ENCODE data around the gene SLC39A5.

Gene SLC39A5, protein sequence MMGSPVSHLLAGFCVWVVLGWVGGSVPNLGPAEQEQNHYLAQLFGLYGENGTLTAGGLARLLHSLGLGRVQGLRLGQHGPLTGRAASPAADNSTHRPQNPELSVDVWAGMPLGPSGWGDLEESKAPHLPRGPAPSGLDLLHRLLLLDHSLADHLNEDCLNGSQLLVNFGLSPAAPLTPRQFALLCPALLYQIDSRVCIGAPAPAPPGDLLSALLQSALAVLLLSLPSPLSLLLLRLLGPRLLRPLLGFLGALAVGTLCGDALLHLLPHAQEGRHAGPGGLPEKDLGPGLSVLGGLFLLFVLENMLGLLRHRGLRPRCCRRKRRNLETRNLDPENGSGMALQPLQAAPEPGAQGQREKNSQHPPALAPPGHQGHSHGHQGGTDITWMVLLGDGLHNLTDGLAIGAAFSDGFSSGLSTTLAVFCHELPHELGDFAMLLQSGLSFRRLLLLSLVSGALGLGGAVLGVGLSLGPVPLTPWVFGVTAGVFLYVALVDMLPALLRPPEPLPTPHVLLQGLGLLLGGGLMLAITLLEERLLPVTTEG

DNA sequence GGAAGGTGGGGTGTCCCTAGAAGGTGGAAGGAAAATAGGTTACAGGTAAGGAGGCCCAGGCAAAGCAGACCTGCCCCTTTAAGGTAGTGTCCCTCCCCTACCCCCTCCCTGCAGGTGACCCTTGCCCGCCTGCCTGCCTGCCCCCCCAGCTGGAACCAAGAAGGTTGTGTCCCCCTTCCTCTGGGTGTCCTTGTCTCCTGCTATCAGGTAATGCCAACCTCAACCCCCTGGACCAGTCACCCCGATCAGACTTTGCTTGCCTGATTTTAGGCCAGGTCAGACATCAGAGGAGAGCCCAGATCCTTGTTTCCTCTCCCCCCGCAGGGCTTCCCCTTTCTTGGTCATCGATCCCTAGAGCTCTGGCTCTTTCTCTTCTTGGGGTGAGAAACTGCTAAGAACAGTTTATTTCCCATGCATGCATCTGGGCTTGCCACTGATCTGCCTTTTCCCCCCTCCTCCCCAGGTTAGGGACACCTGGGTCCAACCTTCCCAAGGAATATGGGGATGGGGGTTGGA is at the start of gene SLC39A5:
SLC39A5 (plus strand) TSS at position 136 of the 516 bp plus-strand sequence. CDS start 1,224 bp downstream, outside the sequence.
- TF ChIP-seq EZH2 (IDR thresholded peaks at IDR 0.05): no peak
- TF ChIP-seq FOXP2 (optimal IDR thresholded peaks at IDR 0.05; ENCODE audit: control extremely low read depth, extremely low read length, insufficient read depth): no peak
- TF ChIP-seq POLR2AphosphoS5 (IDR thresholded peaks at IDR 0.05; ENCODE audit: borderline replicate concordance, low read depth, low read length): no peak; the same call in 1 of the 2 replicates
- no peak for DNase-seq (ENCODE audit: low read depth, low spot score)
- Histone ChIP-seq H3K9ac (ENCODE audit: insufficient read length) (no peak within 1 kb of the TSS), H3K4me3 (no peak within 1 kb of the TSS), H3K36me3 (ENCODE audit: insufficient read depth, low read length) (no peaks in the 10 kb centered on the region), H3K9me3 (ENCODE audit: low read depth, low read length) (no peaks in the 10 kb centered on the region), H3K27ac (no peak within 1 kb of the TSS)

DNA sequence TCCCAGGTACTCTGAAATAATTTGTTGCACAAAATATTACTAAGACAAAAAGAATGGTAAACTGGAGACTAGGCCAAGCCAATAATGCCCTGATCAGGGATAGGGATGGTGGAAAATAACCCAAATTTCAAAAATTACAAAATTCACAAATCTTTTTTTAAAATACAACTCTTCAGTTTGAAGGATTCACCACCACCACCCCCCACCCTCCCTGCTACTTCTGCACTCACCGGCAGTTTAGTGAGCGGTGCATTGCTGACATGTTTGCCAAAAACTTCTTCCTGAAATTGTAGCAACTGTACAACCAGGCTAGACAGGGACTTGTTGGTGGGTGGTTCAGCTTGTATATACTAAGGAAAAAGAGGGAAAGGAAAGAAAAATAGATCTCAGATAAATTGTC is 42.9 kb upstream of the SLC39A5 start:
- H3K27ac ChIP-seq: no peak overlapping the region
- H3K9me3 ChIP-seq (ENCODE audit: low read depth, low read length): no peaks in the 10 kb centered on the region
- TF ChIP-seq EZH2 (IDR thresholded peaks at IDR 0.05): no peak
- TF ChIP-seq FOXP2 (optimal IDR thresholded peaks at IDR 0.05; ENCODE audit: control extremely low read depth, extremely low read length, insufficient read depth): no peak
- TF ChIP-seq POLR2AphosphoS5 (IDR thresholded peaks at IDR 0.05; ENCODE audit: borderline replicate concordance, low read depth, low read length): no peak
- H3K9ac ChIP-seq (ENCODE audit: insufficient read length): peak overlapping the region; percentile 13
- peaks cover 47% of the 10 kb centered on the region for H3K36me3 ChIP-seq (ENCODE audit: insufficient read depth, low read length)
- DNase-seq (ENCODE audit: low read depth, low spot score): no peak
- H3K4me3 ChIP-seq: no peak overlapping the region

DNA sequence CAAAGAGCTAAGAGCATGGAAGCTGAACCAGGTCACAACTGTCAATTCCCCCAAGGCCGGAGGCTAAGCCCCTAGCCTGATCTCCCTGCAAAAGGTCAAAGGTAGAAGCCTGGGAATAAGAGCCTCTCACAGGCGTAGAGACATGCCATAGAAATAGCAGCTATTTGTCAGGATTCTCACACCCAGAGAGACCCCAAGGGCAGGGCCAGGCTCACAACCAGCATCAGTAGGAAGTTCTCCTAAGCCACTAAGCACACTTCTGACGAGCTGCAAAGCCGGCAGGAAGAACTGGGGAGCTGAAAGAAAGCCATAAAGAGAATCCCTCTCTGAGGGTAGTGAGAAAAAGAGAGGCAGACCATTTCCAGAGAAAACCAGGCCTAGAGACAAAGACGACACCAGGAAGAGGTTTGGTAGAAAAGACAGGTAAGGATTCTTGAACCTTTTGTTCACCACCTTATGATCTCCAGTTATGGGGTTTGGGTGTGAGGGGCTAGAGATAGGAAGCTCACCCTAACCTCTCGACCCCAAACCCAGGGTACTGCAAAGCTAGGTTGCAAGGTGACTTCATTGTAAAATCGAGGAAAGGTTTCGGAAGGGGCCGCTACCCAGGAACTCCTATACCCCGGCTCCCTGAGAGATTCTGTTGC is 41.6 kb upstream of the SLC39A5 start:
- Histone ChIP-seq H3K4me3 (peak overlapping the region; percentile 91), H3K36me3 (ENCODE audit: insufficient read depth, low read length) (peaks cover 37% of the 10 kb centered on the region), H3K9me3 (ENCODE audit: low read depth, low read length) (no peaks in the 10 kb centered on the region), H3K27ac (no peak overlapping the region), H3K9ac (ENCODE audit: insufficient read length) (peak overlapping the region; percentile 89)
- TF ChIP-seq FOXP2 (optimal IDR thresholded peaks at IDR 0.05; ENCODE audit: control extremely low read depth, extremely low read length, insufficient read depth) (no peak), POLR2AphosphoS5 (IDR thresholded peaks at IDR 0.05; ENCODE audit: borderline replicate concordance, low read depth, low read length) (no peak), EZH2 (IDR thresholded peaks at IDR 0.05) (no peak)
- DNase-seq (ENCODE audit: low read depth, low spot score): no peak

DNA sequence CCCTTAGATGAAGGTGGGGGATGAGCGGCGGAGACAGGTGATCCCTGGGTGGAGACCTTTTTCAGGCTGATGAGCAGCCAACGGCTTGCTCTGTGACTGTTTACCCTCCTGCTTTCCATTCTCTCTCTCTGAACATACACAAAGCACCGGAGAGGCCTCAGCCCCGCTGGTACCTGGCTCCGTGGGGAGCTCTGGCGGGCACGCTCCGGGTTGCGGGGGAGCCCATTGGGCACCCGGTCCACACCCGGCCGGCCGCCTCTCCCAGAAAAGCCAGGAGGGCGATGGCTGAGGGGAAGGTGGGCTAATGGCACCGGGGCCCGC is 41.1 kb upstream of the SLC39A5 start:
- Histone ChIP-seq H3K9me3 (ENCODE audit: low read depth, low read length) (no peaks in the 10 kb centered on the region), H3K27ac (no peak overlapping the region), H3K4me3 (peak overlapping the region; percentile 91), H3K36me3 (ENCODE audit: insufficient read depth, low read length) (peaks cover 32% of the 10 kb centered on the region), H3K9ac (ENCODE audit: insufficient read length) (peak overlapping the region; percentile 89)
- no peak for DNase-seq (ENCODE audit: low read depth, low spot score)
- TF ChIP-seq POLR2AphosphoS5 (IDR thresholded peaks at IDR 0.05; ENCODE audit: borderline replicate concordance, low read depth, low read length) (no peak), EZH2 (IDR thresholded peaks at IDR 0.05) (no peak), FOXP2 (optimal IDR thresholded peaks at IDR 0.05; ENCODE audit: control extremely low read depth, extremely low read length, insufficient read depth) (no peak)

DNA sequence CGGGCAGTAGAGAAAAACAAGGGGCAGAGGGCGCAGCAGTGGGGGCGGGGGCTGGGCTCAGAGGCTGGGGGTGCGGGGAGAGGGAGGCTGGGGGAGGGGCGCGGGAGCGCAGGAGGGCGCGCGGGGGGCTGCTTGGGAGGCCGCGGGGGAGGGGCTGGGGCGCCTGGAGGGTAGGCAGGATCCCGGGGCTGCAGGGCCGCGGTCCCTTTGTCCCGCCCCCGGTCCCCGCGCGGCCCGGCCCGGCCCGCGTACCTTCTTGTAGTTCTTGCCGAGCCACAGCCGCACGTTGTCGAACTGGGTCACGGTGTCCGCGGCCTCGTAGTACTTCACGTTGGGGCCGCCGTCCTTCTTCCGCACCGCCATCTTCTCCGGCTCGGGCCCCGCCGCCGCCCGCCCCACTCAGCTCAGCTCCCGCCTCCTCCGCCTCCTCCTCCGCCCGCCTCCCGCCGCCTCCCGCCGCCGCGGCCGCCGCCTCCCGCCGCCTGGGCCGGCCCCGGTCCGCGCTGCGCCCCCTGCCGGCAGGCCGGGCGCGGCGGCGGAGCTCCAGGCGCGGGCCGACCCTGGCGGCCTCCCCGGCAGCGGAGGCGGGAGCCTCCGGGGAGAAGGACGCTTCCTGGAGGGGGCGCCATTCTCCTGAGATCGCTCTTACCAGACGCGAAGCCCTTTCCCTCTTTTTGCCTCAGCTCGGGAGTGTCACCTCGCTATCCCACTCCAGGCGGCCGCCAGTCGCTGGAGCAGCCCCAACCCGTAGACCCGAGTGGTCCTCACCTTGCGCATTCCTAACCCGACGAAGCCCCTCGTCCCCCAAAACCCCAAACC is 40.5 kb upstream of the SLC39A5 start, which contains the start of gene SMARCC2:
SMARCC2 (minus strand) TSS at position 385 of the 819 bp plus-strand sequence; CDS start at position 363, 22 bp downstream.
- Histone ChIP-seq H3K36me3 (ENCODE audit: insufficient read depth, low read length) (peaks cover 27% of the 10 kb centered on the region), H3K9me3 (ENCODE audit: low read depth, low read length) (no peaks in the 10 kb centered on the region), H3K27ac (peak within 1 kb of the TSS; percentile 75), H3K9ac (ENCODE audit: insufficient read length) (peak within 1 kb of the TSS; percentile 89), H3K4me3 (peak within 1 kb of the TSS; percentile 95)
- DNase-seq (ENCODE audit: low read depth, low spot score): no peak
- no peak for TF ChIP-seq EZH2 (IDR thresholded peaks at IDR 0.05)
- TF ChIP-seq POLR2AphosphoS5 (IDR thresholded peaks at IDR 0.05; ENCODE audit: borderline replicate concordance, low read depth, low read length): peak; percentile 54; the same call in 1 of the 2 replicates

DNA sequence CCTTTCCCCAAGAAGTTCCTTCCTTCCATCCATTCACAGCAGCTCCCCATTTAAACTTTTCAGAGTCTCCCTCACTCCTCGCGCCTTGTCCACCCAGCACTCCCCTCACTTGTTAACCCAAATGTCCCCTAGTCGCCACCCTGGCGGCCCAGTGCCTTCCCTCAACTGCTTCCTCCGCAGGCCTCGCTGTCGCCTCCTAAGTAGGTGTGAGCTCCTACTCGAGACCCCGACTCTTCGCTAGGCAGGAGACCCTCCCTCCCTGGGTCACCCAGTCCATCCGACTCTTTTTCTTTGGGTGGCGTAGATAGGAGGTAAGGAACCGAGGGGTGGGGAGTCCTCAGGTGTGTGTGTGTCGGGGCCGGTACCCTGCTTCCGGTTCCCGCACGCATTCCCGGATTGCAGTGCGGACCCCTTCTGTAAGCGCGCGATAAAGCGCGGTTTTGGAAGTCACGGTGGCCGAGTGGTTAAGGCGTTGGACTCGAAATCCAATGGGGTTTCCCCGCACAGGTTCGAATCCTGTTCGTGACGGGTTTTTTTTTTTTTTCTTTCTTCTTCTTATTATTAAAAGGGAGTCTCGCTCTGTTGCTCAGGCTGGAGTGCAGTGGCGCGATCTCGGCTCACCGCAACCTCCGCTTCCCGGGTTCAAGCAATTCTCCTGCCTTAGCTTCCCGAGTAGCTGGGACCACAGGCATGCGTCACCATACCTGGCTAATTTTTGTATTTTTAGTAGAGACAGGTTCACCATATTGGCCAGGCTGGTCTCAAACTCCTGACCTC is 39.7 kb upstream of the SLC39A5 start:
- TF ChIP-seq FOXP2 (optimal IDR thresholded peaks at IDR 0.05; ENCODE audit: control extremely low read depth, extremely low read length, insufficient read depth) (no peak), EZH2 (IDR thresholded peaks at IDR 0.05) (no peak), POLR2AphosphoS5 (IDR thresholded peaks at IDR 0.05; ENCODE audit: borderline replicate concordance, low read depth, low read length) (no peak; the same call in 1 of the 2 replicates)
- peak overlapping the region; percentile 87 for H3K9ac ChIP-seq (ENCODE audit: insufficient read length)
- peak overlapping the region; percentile 95 for H3K4me3 ChIP-seq
- H3K36me3 ChIP-seq (ENCODE audit: insufficient read depth, low read length): peaks cover 19% of the 10 kb centered on the region
- no peaks in the 10 kb centered on the region for H3K9me3 ChIP-seq (ENCODE audit: low read depth, low read length)
- peak overlapping the region; percentile 75 for H3K27ac ChIP-seq
- DNase-seq (ENCODE audit: low read depth, low spot score): peak; percentile 62

DNA sequence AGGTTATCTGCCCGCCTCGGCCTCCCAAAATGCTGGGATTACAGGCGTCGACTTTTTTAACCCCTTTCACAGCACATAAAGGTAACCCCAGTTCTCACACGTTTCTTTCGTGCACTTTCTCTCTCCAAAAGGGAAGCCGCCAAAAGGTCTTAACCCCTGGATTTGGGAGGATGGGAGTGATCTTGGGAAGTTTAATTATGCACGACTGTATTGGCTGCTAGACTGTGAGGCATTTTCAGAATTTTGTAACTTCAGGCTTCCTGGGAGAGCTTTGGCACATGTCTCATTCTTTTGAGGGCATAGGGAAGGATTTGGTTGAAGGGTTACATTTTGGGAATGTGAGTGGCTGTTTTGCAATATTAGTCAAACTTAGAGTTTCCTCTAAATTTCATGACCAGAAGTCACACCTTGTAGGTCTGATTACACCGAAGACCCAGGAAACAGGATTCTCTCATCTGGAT is 39.1 kb upstream of the SLC39A5 start:
- Histone ChIP-seq H3K4me3 (peak overlapping the region; percentile 95), H3K27ac (no peak overlapping the region), H3K9ac (ENCODE audit: insufficient read length) (no peak overlapping the region), H3K9me3 (ENCODE audit: low read depth, low read length) (no peaks in the 10 kb centered on the region), H3K36me3 (ENCODE audit: insufficient read depth, low read length) (peaks cover 12% of the 10 kb centered on the region)
- TF ChIP-seq POLR2AphosphoS5 (IDR thresholded peaks at IDR 0.05; ENCODE audit: borderline replicate concordance, low read depth, low read length) (no peak), EZH2 (IDR thresholded peaks at IDR 0.05) (no peak), FOXP2 (optimal IDR thresholded peaks at IDR 0.05; ENCODE audit: control extremely low read depth, extremely low read length, insufficient read depth) (no peak)
- DNase-seq (ENCODE audit: low read depth, low spot score): no peak
